Endothelial cell of umbilical vein (primary cell): ENCODE data around the gene ATP6V0D1. TPM values are rescaled to one million over a fixed set of nuclear protein-coding genes. Genes with fewer than 3 reads are reported as not detected.
A peak's percentile ranks its signal among the peaks of the same experiment; 100 is the strongest.

Source experiments
- BruUV-seq: library from RNA; stranded (reverse); fragments of 400-500 nt; replicated peaks from 2 replicates; lab custom pipeline; 2021; lab: Mats Ljungman, UMichigan
- CTCF ChIA-PET: fragments of 300-600, 350-600 bp; sonication (Branson Sonifier 250); formaldehyde crosslinking; loops from one replicate; lab custom pipeline; 2021; ENCODE audit warnings: antibody characterized with exemption, inconsistent platforms; lab: Charles Lee
- POLR2A ChIA-PET: fragments of 300-600, 350-600 bp; sonication (Branson Sonifier 250); formaldehyde crosslinking; loops from one replicate; lab custom pipeline; 2021; ENCODE audit warnings: antibody characterized with exemption, inconsistent platforms; lab: Charles Lee
- DNase-seq: peaks from one replicate; pipeline ENCODE4 v3.0.0-alpha.2; 2011; ENCODE audit warnings: low read depth, low spot score
- FAIRE-seq: peaks from 2 replicates; lab custom pipeline; 2011; peaks lifted over from hg19 to GRCh38; lab: Jason Lieb, UNC
- H2AFZ ChIP-seq: 2 replicates; pipeline ENCODE4 v1.6.0; 2012; ENCODE audit warnings: low read depth, low read length, control low read depth, inconsistent platforms
- H3K27ac ChIP-seq: 2 replicates; pipeline ENCODE4 v1.5.1; 2011; ENCODE audit warnings: low read depth, mild to moderate bottlenecking, control low read depth, low read length, moderate library complexity; ENCODE audit not compliant: insufficient read depth
- H3K27me3 ChIP-seq, 2 experiments: 2 replicates each; pipeline versions ENCODE4 v1.6.0 to v1.6.1; 2011; ENCODE audit warnings: low read length in 2 of 2, mixed read lengths in 1 of 2; ENCODE audit not compliant: control insufficient read depth in 2 of 2, insufficient read depth in 2 of 2
- H3K36me3 ChIP-seq, 2 experiments: 2 replicates in 1 of 2; 3 replicates in 1 of 2; pipeline ENCODE4 v1.5.1; 2011; ENCODE audit warnings: low read length in 2 of 2, mild to moderate bottlenecking in 1 of 2, moderate library complexity in 1 of 2; ENCODE audit not compliant: control insufficient read depth in 2 of 2, insufficient read depth in 2 of 2; ENCODE audit errors: extremely low read depth in 1 of 2
- H3K4me1 ChIP-seq: 3 replicates; pipeline ENCODE4 v1.5.1; 2011; ENCODE audit warnings: mild to moderate bottlenecking, low read length; ENCODE audit not compliant: control insufficient read depth, insufficient read depth; ENCODE audit errors: extremely low read depth
- H3K4me2 ChIP-seq: 2 replicates; pipeline ENCODE4 v1.6.1; 2011; ENCODE audit warnings: low read length, control low read depth, mixed read lengths; ENCODE audit not compliant: insufficient read depth
- H3K4me3 ChIP-seq, 3 experiments: fragments of 200-600 bp in 1 of 3; sonication (generic), shearing (Covaris generic) in 1 of 3; replicated peaks in 1 of 3; 2 replicates each; pipeline ENCODE4 v1.5.1; 2011 to 2016; ENCODE audit warnings: control low read depth in 3 of 3, low read length in 3 of 3, mild to moderate bottlenecking in 2 of 3, inconsistent platforms in 1 of 3, low read depth in 1 of 3, moderate library complexity in 1 of 3; ENCODE audit not compliant: insufficient read depth in 1 of 3
- H3K79me2 ChIP-seq: 2 replicates; pipeline ENCODE4 v1.6.0; 2012; ENCODE audit warnings: low read length, inconsistent platforms; ENCODE audit not compliant: control insufficient read depth, insufficient read depth
- H3K9ac ChIP-seq: replicated peaks from 2 replicates; pipeline ENCODE3; 2011; ENCODE audit warnings: low read length, control low read depth; ENCODE audit not compliant: insufficient read depth; ENCODE audit errors: extremely low read depth
- H3K9me1 ChIP-seq: replicated peaks from 3 replicates; pipeline ENCODE4 v1.6.0; 2011; ENCODE audit warnings: mild to moderate bottlenecking, low read length; ENCODE audit not compliant: control insufficient read depth, insufficient read depth; ENCODE audit errors: extremely low read depth
- H3K9me3 ChIP-seq: replicated peaks from 2 replicates; pipeline ENCODE4 v1.5.1; 2012; ENCODE audit warnings: low read length, inconsistent platforms; ENCODE audit not compliant: control insufficient read depth, insufficient read depth
- H4K20me1 ChIP-seq: replicated peaks from 2 replicates; pipeline ENCODE3; 2011; ENCODE audit warnings: mild to moderate bottlenecking, low read length; ENCODE audit not compliant: control insufficient read depth, insufficient read depth; ENCODE audit errors: extremely low read depth
- CTCF ChIP-seq, 2 donors: IDR thresholded peaks; 1 replicate in 1 of 2; 2 replicates in 1 of 2; pipeline ENCODE4 v1.5.1; 2011; ENCODE audit warnings: low read length in 2 of 2, mild to moderate bottlenecking in 2 of 2, moderate library complexity in 2 of 2, control low read depth in 1 of 2, inconsistent platforms in 1 of 2, low read depth in 1 of 2; ENCODE audit not compliant: insufficient read depth in 1 of 2; ENCODE audit errors: extremely low read depth in 1 of 2
- EZH2 ChIP-seq: IDR thresholded peaks from 2 replicates; pipeline ENCODE4 v1.6.1; 2012; ENCODE audit warnings: borderline replicate concordance, low read depth, mild to moderate bottlenecking, moderate library complexity, low read length, inconsistent platforms; ENCODE audit not compliant: severe bottlenecking
- FOS ChIP-seq: IDR thresholded peaks from 2 replicates; pipeline ENCODE4 v1.6.1; 2011; ENCODE audit warnings: mild to moderate bottlenecking, low read length, moderate library complexity, borderline replicate concordance; ENCODE audit not compliant: insufficient read depth
- MAX ChIP-seq: IDR thresholded peaks from 2 replicates; pipeline ENCODE4 v1.6.1; 2011; ENCODE audit not compliant: insufficient read depth, insufficient read length
- POLR2A ChIP-seq: IDR thresholded peaks from 2 replicates; pipeline ENCODE4 v1.6.1; 2012; ENCODE audit warnings: low read depth, mild to moderate bottlenecking, control low read depth, low read length
- POLR2AphosphoS5 ChIP-seq: IDR thresholded peaks from 2 replicates; pipeline ENCODE4 v1.6.1; 2012; ENCODE audit warnings: low read depth, mild to moderate bottlenecking, control low read depth, low read length, moderate library complexity; ENCODE audit not compliant: insufficient read depth
- dilution Hi-C: fragments of 300-500 bp; cut with MboI; formaldehyde crosslinking; loops from one replicate; pipeline ENCODE4 v1.15.0; 2019; ENCODE audit warnings: low sequenced_read_pairs; ENCODE audit not compliant: extremely low pct_ligation_motif_present
- intact Hi-C: fragments of 100-400 bp; cut with micrococcal nuclease; formaldehyde crosslinking; loops from one replicate; pipeline ENCODE4 v1.10.0; 2022
- polyA plus RNA-seq, 4 experiments: library from polyadenylated mRNA; depleted of rRNA in 3 of 4; stranded (reverse) in 3 of 4; unstranded in 1 of 4; fragments of >200 nt; gene quantifications; 2 replicates each; pipeline versions ENCODE4 v1.2.1 to v1.2.3, GENCODE V29; 2011 to 2012; ENCODE audit warnings: missing spikeins in 1 of 4
- total RNA-seq: library from RNA; stranded (reverse); gene quantifications from 2 replicates; pipeline ENCODE4 v1.2.3, GENCODE V29; 2021

Gene ATP6V0D1
- total and polyA plus RNA-seq, 2 donors (not counting 3 experiments of a cell fraction or from before 2014, with no cell fraction given) = 82.8 to 232 TPM

- dilution Hi-C loops = no loop called here
- FAIRE-seq (no peak), DNase-seq (peak; percentile 60)
- TF ChIP-seq CTCF (IDR thresholded peaks at IDR 0.05; ENCODE audit: extremely low read depth in 1 of 2, insufficient read depth in 1 of 2, low read depth in 1 of 2, low read length in 2 of 2) = no peak
- peak; percentile 46 for TF ChIP-seq FOS
- Histone ChIP-seq H2AFZ (peak overlapping the region; percentile 10), H4K20me1 (no peaks in the 10 kb centered on the region), H3K4me2 (peak overlapping the region; percentile 88), H3K9ac (peak overlapping the region; percentile 83), H3K79me2 (peaks cover 20% of the 10 kb centered on the region), H3K4me3 (peak overlapping the region; percentile 5 to 61 (median 42)), H3K9me3 (no peaks in the 10 kb centered on the region), H3K27ac (peak overlapping the region; percentile 73), H3K36me3 (no peaks in the 10 kb centered on the region), H3K9me1 (no peaks in the 10 kb centered on the region), H3K27me3 (no peaks in the 10 kb centered on the region), H3K4me1 (peaks cover 27% of the 10 kb centered on the region)
- intact Hi-C loops = loop anchor here (1.0 kb wide), 2 partner anchors 13 to 33 kb away; no protein-coding TSS in a partner anchor
- POLR2A ChIA-PET = interaction anchor here (0.7 kb wide), 1 partner anchor 54 kb away, joined by 3 read pairs; no protein-coding TSS in a partner anchor
- BruUV-seq = TSS peak; percentile 77
- CTCF ChIA-PET = interaction anchor here (1.0 to 6.1 kb wide), 17 partner anchors 10 to 325 kb away, joined by 3 to 133 read pairs (median 5); partner anchors contain the start of genes RANBP10, RIPOR1 and TSNAXIP1
Measured at GRCh38 chr16:67481561-67482232, 740 bp upstream of the ATP6V0D1 start.

GRCh38 chr16:67477960-67478554, 2.9 kb downstream of the ATP6V0D1 start:
- peaks cover 22% of the 10 kb centered on the region for H3K4me1 ChIP-seq
- dilution Hi-C loops = no loop called here
- H3K27ac ChIP-seq = no peak overlapping the region
- H3K27me3 ChIP-seq = no peaks in the 10 kb centered on the region
- H3K4me3 ChIP-seq = no peak overlapping the region
- DNase-seq (no peak), FAIRE-seq (no peak)
- no peaks in the 10 kb centered on the region for H3K9me1 ChIP-seq
- intact Hi-C loops = no loop called here
- H3K4me2 ChIP-seq = no peak overlapping the region
- H4K20me1 ChIP-seq = peaks cover 2% of the 10 kb centered on the region
- H3K79me2 ChIP-seq = peaks cover 45% of the 10 kb centered on the region
- TF ChIP-seq POLR2A = no peak
- TF ChIP-seq EZH2 = no peak
- TF ChIP-seq MAX = no peak
- no peak for TF ChIP-seq POLR2AphosphoS5
- no peak overlapping the region for H2AFZ ChIP-seq
- H3K9ac ChIP-seq = no peak overlapping the region
- POLR2A ChIA-PET = interaction anchor here (0.7 kb wide), 1 partner anchor 212 kb away, joined by 3 read pairs; no protein-coding TSS in a partner anchor
- CTCF ChIA-PET = interaction anchor here (2.2 kb wide), 1 partner anchor 50 kb away, joined by 8 read pairs; no protein-coding TSS in a partner anchor
- no TSS peak for BruUV-seq
- H3K36me3 ChIP-seq = no peaks in the 10 kb centered on the region
- H3K9me3 ChIP-seq = no peaks in the 10 kb centered on the region
